Parathyroid adenoma (tissue), 2 donors: ENCODE results near the gene SRSF9.

ENCODE experiments used
- H2AFZ ChIP-seq: fragments of 300-600 bp; sonication (generic); one replicate; pipeline ENCODE4 v1.7.0; 2017; ENCODE audit warnings: antibody characterized with exemption, mild to moderate bottlenecking
- H3K27ac ChIP-seq: fragments of 300-600 bp; sonication (generic); one replicate; pipeline ENCODE4 v1.7.0; 2017
- H3K27me3 ChIP-seq: fragments of 300-600 bp; sonication (generic); one replicate; pipeline ENCODE4 v1.7.0; 2017; ENCODE audit warnings: low read length; ENCODE audit not compliant: control insufficient read depth, insufficient read depth
- H3K36me3 ChIP-seq: fragments of 300-600 bp; sonication (generic); one replicate; pipeline ENCODE4 v1.7.0; 2017; ENCODE audit warnings: low read length; ENCODE audit not compliant: control insufficient read depth, insufficient read depth
- H3K4me1 ChIP-seq: fragments of 300-600 bp; sonication (generic); one replicate; pipeline ENCODE4 v1.7.0; 2017; ENCODE audit warnings: control low read depth
- H3K4me2 ChIP-seq: fragments of 300-600 bp; sonication (generic); one replicate; pipeline ENCODE4 v1.7.0; 2017; ENCODE audit warnings: low read length
- H3K4me3 ChIP-seq: fragments of 300-600 bp; sonication (generic); one replicate; pipeline ENCODE4 v1.7.0; 2017; ENCODE audit warnings: low read depth, low read length
- H3K79me2 ChIP-seq: fragments of 300-600 bp; sonication (generic); one replicate; pipeline ENCODE4 v1.7.0; 2017; ENCODE audit warnings: control low read depth
- H3K9ac ChIP-seq: fragments of 300-600 bp; sonication (generic); one replicate; pipeline ENCODE4 v1.7.0; 2017; ENCODE audit warnings: mild to moderate bottlenecking
- H3K9me3 ChIP-seq: fragments of 300-600 bp; sonication (generic); one replicate; pipeline ENCODE4 v1.7.0; 2017; ENCODE audit warnings: low read length; ENCODE audit not compliant: control insufficient read depth
- CTCF ChIP-seq: fragments of 300-600 bp; sonication (generic); IDR thresholded peaks from one replicate; pipeline ENCODE4 v1.7.0; 2017; ENCODE audit warnings: antibody characterized with exemption, mild to moderate bottlenecking
- donor health status: primary hyperparathyroidism.

SRSF9 gene

GRCh38 chr12:120465756-120466155, 3.8 kb downstream of the SRSF9 start:
- Histone ChIP-seq H3K4me2 (no peak overlapping the region), H3K79me2 (peaks cover 30% of the 10 kb centered on the region), H3K4me3 (no peak overlapping the region), H3K27ac (no peak overlapping the region), H3K9me3 (no peaks in the 10 kb centered on the region), H2AFZ (no peak overlapping the region), H3K4me1 (peaks cover 3% of the 10 kb centered on the region), H3K36me3 (no peaks in the 10 kb centered on the region), H3K9ac (no peak overlapping the region), H3K27me3 (no peaks in the 10 kb centered on the region)
- no peak for TF ChIP-seq CTCF

GRCh38 chr12:120463712-120464111, 5.8 kb downstream of the SRSF9 start:
- H3K79me2 ChIP-seq = peaks cover 24% of the 10 kb centered on the region
- TF ChIP-seq CTCF = no peak

GRCh38 chr12:120462099-120462640, 7.4 kb downstream of the SRSF9 start:
- no peaks in the 10 kb centered on the region for H3K36me3 ChIP-seq
- no peak overlapping the region for H3K4me2 ChIP-seq
- H3K9ac ChIP-seq = no peak overlapping the region
- no peak overlapping the region for H3K4me3 ChIP-seq
- no peaks in the 10 kb centered on the region for H3K27me3 ChIP-seq
- H3K4me1 ChIP-seq = no peaks in the 10 kb centered on the region
- H3K79me2 ChIP-seq = peaks cover 19% of the 10 kb centered on the region
- TF ChIP-seq CTCF = no peak
- no peaks in the 10 kb centered on the region for H3K9me3 ChIP-seq
- no peak overlapping the region for H3K27ac ChIP-seq
- H2AFZ ChIP-seq = no peak overlapping the region

More at GRCh38 chr12:120463712-120464111, 5.8 kb downstream of the SRSF9 start:
- H3K4me1 ChIP-seq = peaks cover 3% of the 10 kb centered on the region
- no peaks in the 10 kb centered on the region for H3K36me3 ChIP-seq
- H3K9me3 ChIP-seq = no peaks in the 10 kb centered on the region
- no peak overlapping the region for H3K4me2 ChIP-seq
- H3K4me3 ChIP-seq = no peak overlapping the region
- no peak overlapping the region for H2AFZ ChIP-seq
- no peak overlapping the region for H3K27ac ChIP-seq
- no peaks in the 10 kb centered on the region for H3K27me3 ChIP-seq
- no peak overlapping the region for H3K9ac ChIP-seq

- no peaks in the 10 kb centered on the region for H3K9me3 ChIP-seq
- H3K27me3 ChIP-seq = no peaks in the 10 kb centered on the region
- no peak overlapping the region for H3K4me2 ChIP-seq
- H3K4me3 ChIP-seq = no peak overlapping the region
- H3K79me2 ChIP-seq = peaks cover 3% of the 10 kb centered on the region
- no peaks in the 10 kb centered on the region for H3K36me3 ChIP-seq
- no peak overlapping the region for H2AFZ ChIP-seq
- H3K27ac ChIP-seq = no peak overlapping the region
- TF ChIP-seq CTCF = no peak
- no peaks in the 10 kb centered on the region for H3K4me1 ChIP-seq
- no peak overlapping the region for H3K9ac ChIP-seq
These were observed 9.4 kb downstream of the SRSF9 start for GRCh38 chr12:120460157-120460556.

GRCh38 chr12:120457133-120457532, 12.4 kb downstream of the SRSF9 start:
- H3K79me2 ChIP-seq = peaks cover 2% of the 10 kb centered on the region
- no peak for TF ChIP-seq CTCF
- no peak overlapping the region for H3K4me3 ChIP-seq
- no peak overlapping the region for H3K4me2 ChIP-seq
- no peak overlapping the region for H3K27ac ChIP-seq
- no peaks in the 10 kb centered on the region for H3K36me3 ChIP-seq
- H3K4me1 ChIP-seq = no peaks in the 10 kb centered on the region
- H2AFZ ChIP-seq = no peak overlapping the region
- no peaks in the 10 kb centered on the region for H3K27me3 ChIP-seq
- no peaks in the 10 kb centered on the region for H3K9me3 ChIP-seq
- H3K9ac ChIP-seq = no peak overlapping the region
